NCI-H1930 (cell line): ENCODE results near the gene GGTA1.
"Not testable (repeated sequence)": the region's sequence is repeated elsewhere in the genome, so short reads cannot be mapped to it uniquely, and the experiment has no call there.

Source experiments
- DNase-seq, 2 experiments: peaks; one replicate each; lab custom pipeline; 2025; lab: John Stamatoyannopoulos, UW

GGTA1 gene

GRCh38 chr9:121455527-121456239 lies 44.0 kb downstream of the GGTA1 start:
- DNase-seq: no peak

- no peak for DNase-seq
Observed at GRCh38 chr9:121454972-121455371, 44.7 kb downstream of the GGTA1 start.

GRCh38 chr9:121453232-121453892 lies 46.3 kb downstream of the GGTA1 start:
- DNase-seq: no peak

GRCh38 chr9:121452085-121452484 lies 47.6 kb downstream of the GGTA1 start:
- no peak for DNase-seq

DNA sequence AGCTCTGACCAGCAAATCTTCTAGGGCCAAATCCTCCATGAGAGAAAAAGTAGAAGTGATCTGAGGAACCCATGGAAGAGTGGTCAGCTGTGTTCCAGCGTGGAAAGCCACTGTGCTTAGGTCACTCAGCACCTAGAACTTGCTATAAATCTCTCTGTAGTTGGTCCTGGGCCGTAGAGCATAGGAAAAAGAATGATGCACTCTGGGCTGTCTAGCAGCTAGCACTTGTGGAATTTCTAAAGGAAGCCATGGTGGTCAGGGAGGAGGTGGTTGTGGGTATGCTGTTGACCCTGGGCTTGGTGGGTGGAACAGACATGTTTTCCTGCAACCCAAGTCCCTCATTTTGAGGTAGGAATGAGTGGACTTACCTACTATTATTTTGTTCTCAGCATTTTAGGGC lies 48.1 kb downstream of the GGTA1 start:
- no peak for DNase-seq

- DNase-seq: no peak
Observed at GRCh38 chr9:121450241-121450640, 49.4 kb downstream of the GGTA1 start.

DNA sequence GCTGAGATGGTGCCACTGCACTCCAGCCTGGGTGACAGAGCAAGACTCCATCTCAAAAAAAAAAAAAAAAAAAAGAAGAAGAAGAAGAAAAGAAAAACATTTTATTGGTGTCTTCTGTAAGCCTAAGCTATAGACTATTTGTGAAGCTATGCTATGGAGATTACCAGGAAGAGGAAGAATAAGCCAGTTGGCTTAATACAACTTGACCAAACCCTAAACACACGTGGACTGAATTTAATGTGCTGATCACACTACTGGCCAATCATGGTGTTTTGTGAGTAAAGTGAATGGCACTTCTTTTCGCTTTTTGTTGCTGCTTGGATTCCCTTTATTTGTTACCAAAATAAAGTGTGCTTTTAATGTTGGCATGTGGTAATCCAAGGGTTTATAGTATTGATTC lies 49.9 kb downstream of the GGTA1 start:
- DNase-seq: no peak

- no peak for DNase-seq
Observed at GRCh38 chr9:121447321-121447834, 52.3 kb downstream of the GGTA1 start.

DNA sequence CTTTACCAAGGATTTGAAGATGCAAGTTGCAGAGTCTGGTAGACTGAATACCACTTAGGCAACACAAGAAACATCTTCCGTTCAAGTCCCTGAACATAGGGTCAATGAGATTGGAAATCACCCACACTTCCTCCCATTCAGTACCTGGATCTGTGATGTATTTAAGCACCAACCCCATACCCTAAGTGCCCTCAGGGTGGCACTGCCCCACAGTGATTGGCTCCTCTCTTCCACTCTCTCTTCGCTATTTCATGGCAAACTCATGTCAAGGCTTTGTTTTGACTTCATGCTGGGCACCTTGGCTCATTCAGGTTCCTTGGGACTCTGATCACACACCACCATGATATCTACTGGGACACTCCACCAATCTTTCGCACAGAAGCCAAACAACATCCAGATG lies 53.7 kb downstream of the GGTA1 start:
- no peak for DNase-seq

DNA sequence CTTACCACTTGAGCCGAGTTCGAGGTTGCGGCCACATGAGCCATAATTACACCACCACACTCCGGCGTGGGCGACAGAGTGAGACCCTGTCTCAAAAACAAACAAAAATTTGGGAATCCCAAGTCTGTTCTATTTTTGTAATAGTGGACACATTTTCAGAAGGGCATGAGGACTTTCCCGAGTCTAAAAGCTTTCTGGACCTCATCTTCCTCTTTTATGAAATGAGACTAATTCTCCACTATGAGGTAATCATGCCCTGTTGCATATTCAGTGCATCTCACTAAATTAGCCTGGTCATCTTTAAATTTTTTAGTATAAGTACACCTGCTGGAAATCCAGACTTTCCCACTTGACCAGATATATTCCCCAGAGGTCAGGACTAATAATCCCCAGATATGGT lies 55.7 kb downstream of the GGTA1 start:
- DNase-seq: no peak

- no peak for DNase-seq
Observed at GRCh38 chr9:121441165-121441564, 58.5 kb downstream of the GGTA1 start.

DNA sequence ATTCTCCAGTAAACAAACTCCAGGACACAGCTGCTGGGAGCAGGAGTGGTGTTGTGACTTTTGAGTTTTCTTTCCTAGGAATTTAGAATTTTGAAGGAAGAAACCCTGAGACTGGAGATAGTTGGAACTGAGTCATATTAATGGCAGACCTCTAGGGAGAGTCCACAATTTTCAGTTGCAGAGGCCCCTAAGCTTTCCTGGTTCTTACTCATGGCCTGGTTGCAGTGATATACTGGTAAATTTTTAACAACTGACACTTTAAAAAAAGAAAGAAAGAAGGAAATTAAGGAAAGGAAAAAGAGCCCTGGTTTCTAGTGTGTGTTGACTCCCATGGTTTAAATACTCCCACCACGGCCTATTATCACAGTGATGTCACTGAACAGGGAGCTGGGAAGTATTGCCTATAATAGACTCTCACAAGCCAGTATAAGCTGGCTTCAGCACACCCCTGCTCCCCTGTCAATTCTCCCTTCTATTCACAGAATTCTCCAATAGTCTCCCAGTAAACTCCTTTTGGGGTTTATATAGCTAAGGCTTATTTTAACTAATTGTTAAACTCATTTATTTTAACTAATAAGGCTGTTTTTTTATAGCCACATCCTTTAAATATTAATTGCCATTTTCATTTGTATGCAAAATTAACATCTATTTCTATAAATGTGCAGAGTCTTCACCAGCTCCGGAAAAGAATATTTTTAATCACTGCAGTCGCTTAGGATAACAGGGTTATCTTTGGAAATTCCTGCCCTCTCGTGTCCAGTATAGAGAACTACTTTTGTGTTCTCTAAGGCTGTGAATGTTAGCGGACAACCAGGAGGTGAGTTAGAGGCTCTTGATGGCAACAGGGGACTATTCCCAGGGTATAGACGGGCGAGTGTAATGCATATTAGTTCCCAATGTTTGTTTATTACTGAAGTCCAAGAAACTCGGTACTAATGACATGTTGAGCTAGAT lies 59.7 kb downstream of the GGTA1 start:
- DNase-seq: no peak

- DNase-seq: no peak
Observed at GRCh38 chr9:121439016-121439415, 60.6 kb downstream of the GGTA1 start.

DNA sequence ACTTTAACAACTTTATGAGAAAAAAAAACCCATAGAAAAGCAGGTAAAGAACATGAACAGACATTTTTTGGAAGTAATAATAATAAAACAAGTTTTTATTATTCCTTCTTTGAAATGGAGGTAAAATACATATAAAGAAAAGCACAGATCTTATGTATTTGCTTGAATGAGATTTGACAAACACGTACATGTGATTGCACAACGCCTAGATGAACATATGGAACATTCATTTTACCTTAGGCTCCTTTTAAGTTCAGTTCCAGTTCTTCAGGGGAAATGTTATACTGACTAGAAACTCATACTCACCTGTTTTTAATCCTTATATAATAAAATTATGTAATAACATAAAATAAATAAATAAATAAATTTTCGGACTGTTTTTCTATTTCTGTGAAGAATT lies 61.8 kb downstream of the GGTA1 start:
- no peak for DNase-seq

DNA sequence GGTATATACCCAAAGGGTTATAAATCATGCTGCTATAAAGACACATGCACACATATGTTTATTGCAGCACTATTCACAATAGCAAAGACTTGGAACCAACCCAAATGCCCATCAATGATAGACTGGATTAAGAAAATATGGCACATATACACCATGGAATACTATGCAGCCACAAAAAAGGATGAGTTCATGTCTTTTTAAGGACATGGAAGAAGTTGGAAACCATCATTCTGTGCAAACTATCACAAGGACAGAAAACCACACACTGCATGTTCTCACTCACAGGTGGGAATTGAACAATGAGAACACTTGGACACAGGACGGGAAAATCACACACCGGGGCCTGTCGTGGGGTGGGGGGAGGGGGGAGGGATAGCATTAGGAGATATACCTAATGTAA lies 62.6 kb downstream of the GGTA1 start:
- DNase-seq: not testable (repeated sequence)

DNA sequence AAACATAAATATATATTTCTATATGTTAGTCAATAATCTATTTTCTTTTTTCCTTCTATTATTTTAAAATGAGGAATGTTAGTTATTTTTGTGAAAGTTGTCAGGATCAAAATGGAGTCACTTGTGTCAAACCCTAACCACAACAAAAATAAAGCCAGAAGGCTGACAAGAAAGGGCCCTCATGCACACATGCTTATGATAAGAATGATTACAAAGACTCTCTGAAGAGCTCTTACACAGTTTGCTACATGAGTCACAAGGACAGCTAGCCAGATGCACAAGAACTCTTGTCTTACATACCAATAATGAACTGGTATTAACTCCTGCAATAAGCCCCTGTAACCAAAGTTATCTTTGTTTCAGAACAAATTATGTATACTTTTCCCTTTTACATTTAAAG lies 64.7 kb downstream of the GGTA1 start:
- no peak for DNase-seq

DNA sequence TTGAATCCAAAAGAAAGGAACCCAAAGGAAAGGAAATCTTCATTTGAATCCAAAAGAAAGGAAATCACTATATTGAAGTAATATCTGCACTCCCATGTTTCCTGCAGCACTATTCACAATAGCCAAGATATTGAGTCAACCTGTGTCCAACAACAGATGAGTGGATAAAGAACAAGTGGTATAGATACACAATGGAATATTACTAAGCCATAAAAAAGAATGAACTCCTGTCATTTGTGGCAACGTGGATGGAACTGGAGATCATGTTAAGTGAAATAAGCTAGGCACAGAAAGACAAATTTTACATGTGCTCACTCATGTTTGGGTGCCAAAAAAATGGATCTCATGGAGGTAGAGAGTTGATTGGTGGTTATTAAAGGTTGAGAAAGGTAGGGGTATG lies 71.7 kb downstream of the GGTA1 start:
- no peak for DNase-seq

GRCh38 chr9:121424024-121424432 lies 75.6 kb downstream of the GGTA1 start:
- DNase-seq: no peak

DNA sequence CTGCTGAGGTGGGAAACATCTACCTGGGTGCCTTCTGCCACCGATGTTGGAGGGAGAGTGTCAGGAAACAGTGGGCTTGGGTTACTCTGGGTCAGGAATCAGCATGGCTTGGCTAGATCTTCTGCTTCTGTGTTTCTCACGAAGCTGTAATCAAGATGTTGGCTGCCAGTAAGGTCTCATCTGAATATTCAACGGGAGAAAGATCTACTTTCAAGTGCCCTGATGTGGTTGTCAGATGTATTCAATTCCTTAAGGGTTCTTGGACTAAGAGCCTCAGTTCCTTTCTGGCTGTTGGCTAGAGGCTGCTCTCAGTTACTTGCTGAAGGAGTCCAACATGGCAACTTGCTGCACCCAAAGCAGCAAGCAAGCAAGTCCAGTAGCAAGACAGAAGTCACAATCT lies 87.7 kb downstream of the GGTA1 start:
- no peak for DNase-seq

- no peak for DNase-seq
Observed at GRCh38 chr9:121405899-121406298, 93.7 kb downstream of the GGTA1 start.
